ENCODE data around the gene FFAR4. TPM values are rescaled to one million over a fixed set of nuclear protein-coding genes. Genes with fewer than 3 reads are reported as not detected.

Gene FFAR4
- total RNA-seq, 2 experiments from 2014 or later = not detected

DNA sequence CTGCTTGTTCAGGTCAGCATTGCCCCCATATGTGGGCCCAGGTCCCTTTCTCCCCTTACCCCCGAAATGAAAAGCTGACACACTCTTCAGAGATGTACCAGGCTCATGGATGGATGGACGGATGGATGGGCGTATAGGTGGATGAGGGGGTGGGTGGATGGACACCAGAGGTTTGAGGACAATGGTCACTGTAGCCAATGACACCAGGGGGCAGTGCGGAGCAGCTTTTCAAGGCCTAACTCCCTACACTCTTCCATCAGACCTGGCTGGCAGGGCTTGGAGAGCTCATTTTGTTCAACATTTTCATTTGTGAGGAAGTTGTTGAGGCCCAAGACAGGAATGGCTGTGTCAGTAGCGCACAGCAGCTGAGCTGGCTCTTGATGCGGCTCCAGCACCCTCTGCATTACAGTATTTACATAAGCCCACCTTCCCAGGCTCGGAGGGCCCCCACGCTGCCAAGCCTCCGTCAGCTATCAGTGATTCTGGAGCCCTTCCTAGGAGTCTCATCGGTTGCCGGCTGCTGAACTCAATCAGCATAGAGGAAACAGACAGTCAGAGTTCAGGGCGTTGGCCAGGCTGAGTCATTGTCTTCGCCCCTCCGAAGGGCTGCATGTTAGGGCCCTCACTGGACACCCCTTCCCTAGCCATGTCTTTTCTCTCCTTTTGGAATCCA lies 11.6 kb upstream of the FFAR4 start:
- Mint-ChIP-seq H3K9me3 (no peaks in the 10 kb centered on the region), H3K4me1 (no peaks in the 10 kb centered on the region), H3K4me3 (no peak overlapping the region), H3K27me3 (no peaks in the 10 kb centered on the region), H3K36me3 (no peaks in the 10 kb centered on the region), H3K27ac (no peak overlapping the region)
- peak; percentile 56 for DNase-seq
- POLR2A ChIA-PET = no interaction called here
- no peak for ATAC-seq (ENCODE audit: low read depth)

DNA sequence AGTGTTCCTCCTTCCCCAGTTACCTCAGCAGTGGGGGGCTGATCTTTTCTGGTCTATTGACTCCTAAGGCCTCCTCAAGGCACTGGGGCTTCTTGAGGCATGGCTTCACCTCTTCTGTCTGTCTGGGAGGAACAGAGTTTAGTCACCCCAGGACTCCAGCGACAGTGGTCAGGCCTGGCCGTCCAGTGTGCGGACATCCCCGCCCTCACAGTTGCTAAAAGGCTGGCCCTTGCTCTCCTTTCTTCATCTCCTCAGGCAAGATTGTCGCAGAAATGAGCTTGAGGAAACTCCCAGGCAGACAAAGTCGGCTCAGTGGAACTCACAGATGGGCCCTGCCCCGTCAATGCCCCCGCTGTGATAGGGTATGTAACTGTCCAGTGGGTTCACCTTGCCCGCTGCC lies 7.0 kb upstream of the FFAR4 start:
- DNase-seq (no peak), ATAC-seq (ENCODE audit: low read depth) (no peak)
- POLR2A ChIA-PET = no interaction called here
- H3K4me1 Mint-ChIP-seq = no peaks in the 10 kb centered on the region
- H3K27me3 Mint-ChIP-seq = peaks cover 2% of the 10 kb centered on the region
- no peaks in the 10 kb centered on the region for H3K9me3 Mint-ChIP-seq
- H3K27ac Mint-ChIP-seq = no peak overlapping the region
- no peak overlapping the region for H3K4me3 Mint-ChIP-seq
- no peaks in the 10 kb centered on the region for H3K36me3 Mint-ChIP-seq

DNA sequence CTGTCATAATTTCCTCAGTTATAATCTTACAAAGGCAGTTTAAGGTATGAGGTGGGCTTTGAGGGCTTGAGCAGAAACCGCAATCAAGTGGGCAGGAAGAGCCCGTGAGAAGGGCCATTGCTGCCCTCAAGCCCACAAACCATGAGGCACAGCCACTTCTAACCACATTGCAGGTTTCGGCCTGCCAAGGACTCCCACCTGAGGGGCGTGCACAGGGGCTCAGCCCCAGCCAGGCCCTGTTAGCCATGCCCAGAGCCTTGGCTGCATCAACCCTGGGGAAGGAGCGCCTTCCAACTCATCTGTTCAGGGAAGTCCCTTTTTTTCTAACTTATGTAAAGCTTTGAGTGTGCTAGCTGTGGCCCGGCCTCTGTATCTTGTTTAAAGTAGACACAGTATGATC lies 5.9 kb upstream of the FFAR4 start:
- DNase-seq = no peak
- H3K27me3 Mint-ChIP-seq = peaks cover 11% of the 10 kb centered on the region
- H3K4me3 Mint-ChIP-seq = no peak overlapping the region
- POLR2A ChIA-PET = no interaction called here
- H3K4me1 Mint-ChIP-seq = peaks cover 1% of the 10 kb centered on the region
- ATAC-seq (ENCODE audit: low read depth) = no peak
- H3K36me3 Mint-ChIP-seq = no peaks in the 10 kb centered on the region
- no peak overlapping the region for H3K27ac Mint-ChIP-seq
- no peaks in the 10 kb centered on the region for H3K9me3 Mint-ChIP-seq

DNA sequence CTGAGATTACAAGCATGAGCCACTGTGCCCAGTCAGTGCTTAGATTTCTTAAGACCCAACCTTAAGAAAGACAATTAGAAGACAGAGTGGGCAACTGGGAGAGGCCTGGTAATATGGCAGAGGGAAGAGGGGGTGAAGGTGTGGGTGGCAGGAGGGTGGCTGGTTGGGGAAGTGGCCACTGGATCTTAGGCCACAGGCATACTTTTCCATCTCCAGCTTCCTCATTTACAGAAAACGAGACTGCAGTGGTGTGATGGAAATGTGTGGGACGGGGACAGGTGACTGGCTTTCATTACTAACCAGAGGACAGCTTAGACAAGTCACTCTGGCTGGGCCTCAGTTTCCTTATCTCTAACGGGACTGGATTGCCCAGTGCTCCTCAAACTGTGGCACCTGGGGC lies 1.0 kb upstream of the FFAR4 start:
- DNase-seq (no peak), ATAC-seq (ENCODE audit: low read depth) (no peak)
- no peak overlapping the region for H3K27ac Mint-ChIP-seq
- H3K9me3 Mint-ChIP-seq = no peaks in the 10 kb centered on the region
- H3K4me1 Mint-ChIP-seq = peaks cover 1% of the 10 kb centered on the region
- H3K27me3 Mint-ChIP-seq = peaks cover 51% of the 10 kb centered on the region
- no peaks in the 10 kb centered on the region for H3K36me3 Mint-ChIP-seq
- H3K4me3 Mint-ChIP-seq = no peak overlapping the region
- POLR2A ChIA-PET = no interaction called here

DNA sequence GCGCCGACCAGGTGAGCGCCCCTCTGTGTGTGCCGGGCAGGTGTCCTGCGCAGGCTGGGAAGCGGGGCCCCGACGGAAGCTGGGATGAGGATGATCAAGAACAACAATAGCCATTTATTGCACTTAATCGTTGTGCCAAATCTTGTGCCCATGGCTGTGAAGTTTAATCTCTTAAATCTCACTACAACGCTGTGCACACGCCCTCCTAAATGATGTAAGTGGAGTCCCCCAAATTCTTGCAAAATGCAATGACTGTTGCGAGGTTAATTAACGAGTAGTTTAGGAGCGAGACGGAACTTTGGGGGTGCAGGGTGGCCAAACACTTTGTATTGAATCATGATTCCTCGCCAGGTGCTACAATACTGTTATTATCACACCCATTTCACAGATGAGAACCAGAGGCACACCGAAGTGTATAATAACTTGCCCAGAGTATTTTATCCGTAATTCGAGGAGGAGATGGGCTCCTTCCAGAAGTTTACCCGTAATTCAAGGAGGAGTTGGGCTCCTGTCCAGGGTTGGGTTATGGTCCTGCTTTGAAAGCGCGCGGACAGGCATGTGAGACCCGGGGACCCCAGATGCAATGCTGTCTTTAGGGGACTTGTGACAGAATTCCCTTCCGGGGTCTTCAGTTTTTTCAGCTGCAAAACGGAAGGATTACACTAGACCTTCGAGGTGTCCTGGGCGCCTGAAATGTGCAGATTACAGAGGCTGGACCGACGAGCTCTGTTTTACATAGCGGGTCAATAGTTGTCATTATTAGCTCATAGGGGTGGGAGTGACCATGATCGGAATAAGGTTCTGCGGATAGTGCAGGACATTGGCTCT lies 1.0 kb downstream of the FFAR4 start:
- Mint-ChIP-seq H3K27ac (no peak overlapping the region), H3K27me3 (peaks cover 68% of the 10 kb centered on the region), H3K4me1 (peaks cover 1% of the 10 kb centered on the region), H3K4me3 (no peak overlapping the region), H3K9me3 (no peaks in the 10 kb centered on the region), H3K36me3 (no peaks in the 10 kb centered on the region)
- DNase-seq (no peak), ATAC-seq (ENCODE audit: low read depth) (no peak)
- POLR2A ChIA-PET = no interaction called here

DNA sequence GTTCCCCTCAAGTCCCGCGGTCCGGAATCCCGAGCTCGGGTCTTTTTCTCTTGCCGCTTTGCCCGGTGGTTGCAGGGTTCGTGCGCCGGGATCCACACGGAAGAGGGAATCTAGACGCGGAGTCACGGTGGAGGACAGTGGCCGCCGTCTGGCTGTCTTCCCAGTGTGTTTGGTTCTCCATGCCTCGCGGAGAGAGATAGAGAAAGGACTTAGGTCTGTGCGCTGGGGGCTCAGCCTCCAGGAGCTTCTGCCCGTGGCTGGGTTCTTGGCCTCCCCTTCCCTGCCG lies 1.6 kb downstream of the FFAR4 start:
- H3K4me1 Mint-ChIP-seq = peaks cover 1% of the 10 kb centered on the region
- ATAC-seq (ENCODE audit: low read depth) (no peak), DNase-seq (no peak)
- H3K36me3 Mint-ChIP-seq = no peaks in the 10 kb centered on the region
- no peak overlapping the region for H3K27ac Mint-ChIP-seq
- no peak overlapping the region for H3K4me3 Mint-ChIP-seq
- peaks cover 73% of the 10 kb centered on the region for H3K27me3 Mint-ChIP-seq
- POLR2A ChIA-PET = no interaction called here
- no peaks in the 10 kb centered on the region for H3K9me3 Mint-ChIP-seq

DNA sequence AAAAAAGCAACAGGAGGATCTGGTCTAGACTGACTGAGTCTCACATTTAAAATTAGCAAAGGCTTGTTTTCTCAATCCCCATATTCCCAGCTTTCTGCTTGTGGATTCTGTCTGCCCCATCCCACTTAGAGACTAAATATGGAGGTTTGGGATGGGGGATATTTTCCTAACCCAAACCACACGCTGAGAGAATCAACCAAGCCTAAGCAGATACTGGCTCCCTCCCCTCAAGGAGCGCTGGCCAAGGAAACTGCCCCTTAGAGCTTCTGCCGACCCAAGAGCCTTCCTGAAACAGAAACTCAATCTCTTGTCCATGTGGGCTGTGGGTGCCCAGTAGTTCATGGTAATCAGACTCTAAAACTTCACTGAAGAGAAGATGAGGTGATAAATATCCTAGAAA lies 3.9 kb downstream of the FFAR4 start:
- H3K9me3 Mint-ChIP-seq = no peaks in the 10 kb centered on the region
- H3K4me1 Mint-ChIP-seq = peaks cover 5% of the 10 kb centered on the region
- no peak overlapping the region for H3K27ac Mint-ChIP-seq
- DNase-seq (no peak), ATAC-seq (ENCODE audit: low read depth) (no peak)
- H3K36me3 Mint-ChIP-seq = no peaks in the 10 kb centered on the region
- POLR2A ChIA-PET = no interaction called here
- no peak overlapping the region for H3K4me3 Mint-ChIP-seq
- peaks cover 76% of the 10 kb centered on the region for H3K27me3 Mint-ChIP-seq

DNA sequence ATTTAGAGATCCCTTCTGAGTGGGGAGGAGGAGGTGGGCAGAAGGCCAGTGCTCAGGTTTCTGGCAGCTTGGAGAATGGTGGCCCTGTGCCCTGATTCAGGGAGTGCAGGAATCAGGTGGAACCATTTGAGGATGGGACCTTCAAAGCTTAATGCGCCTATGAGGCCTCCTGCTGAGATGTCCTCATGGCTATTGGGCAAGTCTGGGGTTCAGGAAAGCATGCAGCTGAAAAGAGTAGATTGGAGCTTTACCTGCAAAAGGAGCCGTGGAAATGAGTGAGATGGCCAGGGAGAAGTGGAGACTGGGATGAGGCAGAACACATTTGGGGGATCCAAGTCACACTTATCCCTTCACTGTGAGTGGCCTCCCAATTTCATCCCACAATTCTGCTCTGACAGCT lies 6.1 kb downstream of the FFAR4 start:
- POLR2A ChIA-PET = no interaction called here
- no peak overlapping the region for H3K4me3 Mint-ChIP-seq
- peaks cover 5% of the 10 kb centered on the region for H3K4me1 Mint-ChIP-seq
- no peak overlapping the region for H3K27ac Mint-ChIP-seq
- H3K27me3 Mint-ChIP-seq = peaks cover 63% of the 10 kb centered on the region
- ATAC-seq (ENCODE audit: low read depth) (no peak), DNase-seq (no peak)
- H3K9me3 Mint-ChIP-seq = no peaks in the 10 kb centered on the region
- no peaks in the 10 kb centered on the region for H3K36me3 Mint-ChIP-seq

DNA sequence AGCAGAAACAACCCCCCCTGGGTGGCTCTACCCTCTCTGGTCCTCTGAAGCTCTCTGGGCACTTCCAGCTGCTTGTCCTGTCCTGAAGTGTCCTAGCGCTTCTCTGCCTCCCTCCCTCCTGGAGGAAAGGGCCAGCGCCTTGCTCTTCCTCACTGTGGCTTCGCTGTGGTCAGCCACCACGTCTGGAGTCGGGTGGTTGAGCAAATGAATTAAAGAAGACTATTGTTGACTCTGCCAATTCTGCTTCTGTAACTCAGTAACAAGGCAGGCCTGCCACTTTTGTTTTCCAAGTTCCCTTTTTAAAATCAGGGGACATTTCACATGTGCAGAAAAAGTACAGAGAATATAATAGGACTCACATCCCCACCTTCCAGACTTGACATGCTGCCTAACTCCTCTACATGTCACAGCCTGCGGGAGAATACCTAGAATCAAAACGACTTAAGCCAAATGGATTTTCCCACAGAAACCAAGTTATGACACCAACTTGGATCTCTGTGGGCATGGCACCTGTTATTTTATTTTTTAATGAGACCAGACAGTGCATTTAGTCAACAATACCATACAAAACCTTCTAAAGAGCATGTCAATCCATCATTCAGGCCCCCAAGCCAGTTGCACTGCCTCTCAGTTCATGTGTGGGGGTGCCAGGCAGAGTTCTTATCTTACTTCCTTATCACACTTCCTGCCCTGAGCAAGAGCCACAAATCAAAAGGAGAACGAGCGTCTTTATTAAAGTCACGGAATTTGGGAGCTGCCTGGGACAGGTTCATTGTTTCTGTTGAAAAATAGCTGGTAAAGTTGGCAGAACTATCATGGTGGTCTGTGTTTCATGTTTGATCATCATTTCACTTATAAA lies 6.8 kb downstream of the FFAR4 start:
- peaks cover 5% of the 10 kb centered on the region for H3K4me1 Mint-ChIP-seq
- no peak for ATAC-seq (ENCODE audit: low read depth)
- no peaks in the 10 kb centered on the region for H3K36me3 Mint-ChIP-seq
- H3K27ac Mint-ChIP-seq = no peak overlapping the region
- peaks cover 56% of the 10 kb centered on the region for H3K27me3 Mint-ChIP-seq
- DNase-seq = no peak
- no peaks in the 10 kb centered on the region for H3K9me3 Mint-ChIP-seq
- POLR2A ChIA-PET = no interaction called here
- no peak overlapping the region for H3K4me3 Mint-ChIP-seq

DNA sequence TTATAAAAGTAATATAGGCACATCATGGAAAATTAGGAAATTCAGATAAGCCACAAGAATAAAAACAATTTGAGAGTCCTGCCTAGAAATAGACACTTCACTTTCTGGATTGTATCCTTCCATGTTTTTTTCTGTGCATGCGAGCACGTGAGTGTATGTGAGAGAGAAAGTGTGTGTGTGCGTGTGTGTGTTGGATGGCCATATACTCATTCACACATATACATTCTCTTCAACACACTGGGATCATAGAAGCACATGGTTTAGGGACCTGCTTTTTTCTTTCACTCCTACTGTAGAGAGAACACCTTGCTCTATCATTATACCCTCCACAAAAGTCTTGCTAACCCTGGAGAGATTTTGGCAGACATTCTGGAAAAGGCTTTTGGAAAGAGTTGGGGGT lies 7.5 kb downstream of the FFAR4 start:
- peaks cover 5% of the 10 kb centered on the region for H3K4me1 Mint-ChIP-seq
- peaks cover 49% of the 10 kb centered on the region for H3K27me3 Mint-ChIP-seq
- no peaks in the 10 kb centered on the region for H3K9me3 Mint-ChIP-seq
- no peak overlapping the region for H3K27ac Mint-ChIP-seq
- POLR2A ChIA-PET = no interaction called here
- DNase-seq (no peak), ATAC-seq (ENCODE audit: low read depth) (no peak)
- no peaks in the 10 kb centered on the region for H3K36me3 Mint-ChIP-seq
- H3K4me3 Mint-ChIP-seq = no peak overlapping the region

DNA sequence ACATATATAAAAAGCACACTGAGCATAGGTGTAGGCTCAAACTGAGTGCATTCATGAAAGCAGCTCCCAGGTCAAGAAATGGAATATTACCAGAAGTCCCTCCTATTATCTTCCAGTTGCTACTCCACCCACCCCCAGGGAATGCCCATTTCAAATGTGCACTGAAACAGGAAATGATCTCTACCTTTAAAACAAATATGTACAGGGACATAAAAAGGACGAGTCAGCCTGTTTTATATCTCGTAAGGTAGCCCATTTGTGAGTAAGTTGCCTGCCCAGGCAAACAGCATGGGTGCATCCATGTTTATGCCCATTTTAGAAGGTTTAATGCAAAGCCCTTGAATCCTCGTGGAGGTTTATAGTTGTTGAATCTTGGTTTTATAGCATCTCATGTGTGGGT lies 10.4 kb downstream of the FFAR4 start:
- peaks cover 25% of the 10 kb centered on the region for H3K27me3 Mint-ChIP-seq
- DNase-seq (no peak), ATAC-seq (ENCODE audit: low read depth) (no peak)
- POLR2A ChIA-PET = no interaction called here
- no peak overlapping the region for H3K4me3 Mint-ChIP-seq
- no peaks in the 10 kb centered on the region for H3K9me3 Mint-ChIP-seq
- peaks cover 5% of the 10 kb centered on the region for H3K4me1 Mint-ChIP-seq
- H3K27ac Mint-ChIP-seq = no peak overlapping the region
- no peaks in the 10 kb centered on the region for H3K36me3 Mint-ChIP-seq

DNA sequence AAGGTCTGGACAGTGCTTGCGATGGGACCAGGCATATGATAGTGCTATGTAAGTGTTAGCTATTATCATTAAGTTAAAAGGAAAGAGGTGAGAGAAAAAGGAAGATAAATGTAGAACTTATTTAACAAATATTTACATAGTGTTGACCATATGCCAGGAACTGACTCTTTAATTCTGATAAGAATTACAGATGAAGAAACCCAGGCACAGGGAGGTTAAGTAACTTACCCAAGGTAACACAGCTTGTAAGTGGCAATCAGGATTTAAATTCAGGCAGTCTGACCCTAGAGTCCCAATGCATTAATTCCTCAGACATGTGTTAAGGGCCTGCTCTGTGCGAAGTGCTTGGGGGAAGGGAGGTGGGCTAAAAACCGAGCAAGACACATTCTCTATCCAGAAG lies 11.1 kb downstream of the FFAR4 start:
- peaks cover 5% of the 10 kb centered on the region for H3K4me1 Mint-ChIP-seq
- no peaks in the 10 kb centered on the region for H3K36me3 Mint-ChIP-seq
- H3K9me3 Mint-ChIP-seq = no peaks in the 10 kb centered on the region
- H3K27me3 Mint-ChIP-seq = peaks cover 18% of the 10 kb centered on the region
- no peak overlapping the region for H3K4me3 Mint-ChIP-seq
- H3K27ac Mint-ChIP-seq = no peak overlapping the region
- no peak for ATAC-seq (ENCODE audit: low read depth)
- POLR2A ChIA-PET = no interaction called here
- DNase-seq = no peak

DNA sequence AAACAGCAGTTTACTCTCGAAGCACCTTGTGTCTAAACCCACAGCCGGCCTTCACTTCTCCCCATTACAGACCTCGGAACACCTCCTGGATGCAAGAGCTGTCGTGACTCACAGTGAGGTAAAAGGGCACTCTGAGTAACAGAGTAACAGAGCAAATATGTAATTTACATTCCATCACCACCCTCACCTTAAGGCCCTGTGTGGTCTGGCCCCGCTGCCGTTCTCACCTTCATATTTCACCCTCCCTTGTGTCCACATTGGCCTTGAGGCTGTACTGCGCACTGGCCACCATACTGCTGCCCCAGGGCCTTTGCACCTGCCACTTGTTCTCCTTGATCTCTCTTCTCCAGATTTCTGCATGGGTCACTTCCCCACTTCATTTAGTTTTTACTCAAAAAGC lies 12.6 kb downstream of the FFAR4 start:
- Mint-ChIP-seq H3K9me3 (no peaks in the 10 kb centered on the region), H3K36me3 (no peaks in the 10 kb centered on the region), H3K4me1 (no peaks in the 10 kb centered on the region), H3K27ac (no peak overlapping the region), H3K27me3 (peaks cover 9% of the 10 kb centered on the region), H3K4me3 (no peak overlapping the region)
- POLR2A ChIA-PET = no interaction called here
- ATAC-seq (ENCODE audit: low read depth) (no peak), DNase-seq (no peak)
